GM12878 (cell line): ENCODE data around the gene NUP210L. TPM values are rescaled to one million over a fixed set of nuclear protein-coding genes. Genes with fewer than 3 reads are reported as not detected.

Experiments
- ATAC-seq: fragments of 200-7000 bp; cut with Tn5 transposase; 3 replicates; pipeline ENCODE4 v1.9.1; 2020; ENCODE audit warnings: mild to moderate bottlenecking, moderate library complexity
- BruUV-seq: library from RNA; stranded (reverse); fragments of 400-500 nt; replicated peaks from 2 replicates; lab custom pipeline; 2021; lab: Mats Ljungman, UMichigan
- CTCF ChIA-PET: fragments of 300-600 bp; sonication (Branson Sonifier 250); formaldehyde crosslinking; extraction: SDS; loops from one replicate; lab custom pipeline; 2021; ENCODE audit warnings: inconsistent platforms; lab: Yijun Ruan, JAX
- POLR2A ChIA-PET: fragments of 350-600 bp; formaldehyde crosslinking; extraction: SDS; loops from one replicate; lab custom pipeline; 2021; ENCODE audit warnings: inconsistent platforms; lab: Charles Lee
- RAD21 ChIA-PET: fragments of 300-600 bp; sonication (Branson Sonifier 250); formaldehyde crosslinking; loops from one replicate; lab custom pipeline; 2023; ENCODE audit warnings: antibody characterized with exemption; ENCODE audit not compliant: unreplicated experiment; lab: Charles Lee
- SMC1A ChIA-PET: fragments of 300-600 bp; sonication (Branson Sonifier 250); formaldehyde crosslinking; loops from one replicate; lab custom pipeline; 2023; ENCODE audit not compliant: unreplicated experiment, uncharacterized antibody; lab: Charles Lee
- DNase-seq: peaks from one replicate; pipeline ENCODE4 v3.0.0-alpha.2; 2011; ENCODE audit warnings: low read depth, low spot score
- FAIRE-seq: peaks from 3 replicates; lab custom pipeline; 2011; peaks lifted over from hg19 to GRCh38; lab: Jason Lieb, UNC
- H2AFZ ChIP-seq: 2 replicates; pipeline ENCODE4 v1.6.0; 2011; ENCODE audit warnings: low read depth, low read length, control low read depth; ENCODE audit not compliant: control insufficient read depth
- H3K27ac ChIP-seq: 2 replicates; pipeline ENCODE4 v1.5.1; 2011; ENCODE audit warnings: control low read depth; ENCODE audit not compliant: control insufficient read depth, insufficient read depth
- H3K27me3 ChIP-seq, 2 experiments: replicated peaks in 1 of 2; 2 replicates each; pipeline versions ENCODE4 v1.6.0 to v1.6.1; 2011; ENCODE audit warnings: low read length in 1 of 2; ENCODE audit not compliant: control insufficient read depth in 2 of 2, insufficient read depth in 2 of 2
- H3K36me3 ChIP-seq, 2 experiments: 2 replicates each; pipeline ENCODE4 v1.5.1; 2011; ENCODE audit warnings: low read length in 1 of 2; ENCODE audit not compliant: control insufficient read depth in 2 of 2, insufficient read depth in 2 of 2
- H3K4me1 ChIP-seq: 2 replicates; pipeline ENCODE4 v1.6.1; 2011; ENCODE audit warnings: mild to moderate bottlenecking, low read length, moderate library complexity, mixed read lengths; ENCODE audit not compliant: control insufficient read depth, insufficient read depth
- H3K4me2 ChIP-seq: 2 replicates; pipeline ENCODE4 v1.6.0; 2011; ENCODE audit warnings: control low read depth; ENCODE audit not compliant: control insufficient read depth, insufficient read depth
- H3K4me3 ChIP-seq: fragments of 200-600 bp; sonication (generic); 2 replicates; pipeline ENCODE4 v1.5.1; 2016
- H3K79me2 ChIP-seq: 2 replicates; pipeline ENCODE4 v1.6.0; 2011; ENCODE audit warnings: low read length; ENCODE audit not compliant: control insufficient read depth, insufficient read depth
- H3K9ac ChIP-seq: 2 replicates; pipeline ENCODE4 v1.8.0; 2011; ENCODE audit warnings: low read length, control low read depth, mixed read lengths; ENCODE audit not compliant: control insufficient read depth, insufficient read depth
- H3K9me3 ChIP-seq: replicated peaks from 3 replicates; pipeline ENCODE4 v1.5.1; 2011; ENCODE audit warnings: mild to moderate bottlenecking, low read length; ENCODE audit not compliant: control insufficient read depth, insufficient read depth
- H4K20me1 ChIP-seq: 2 replicates; pipeline ENCODE4 v1.6.0; 2011; ENCODE audit not compliant: control insufficient read depth, insufficient read depth
- CHD1 ChIP-seq: IDR thresholded peaks from 2 replicates; pipeline ENCODE4 v1.6.1; 2012; ENCODE audit warnings: low read depth, low read length, improper control_type of control experiment
- CTCF ChIP-seq, 3 experiments: IDR thresholded peaks in 2 of 3; conservative IDR thresholded peaks in 1 of 3; 2 replicates each; pipeline ENCODE4 v1.5.1; 2011; ENCODE audit warnings: low read depth in 3 of 3, low read length in 3 of 3, mild to moderate bottlenecking in 3 of 3, control low read depth in 2 of 3, moderate library complexity in 2 of 3, inconsistent platforms in 1 of 3, mixed read lengths in 1 of 3; ENCODE audit not compliant: control insufficient read depth in 2 of 3, insufficient read depth in 1 of 3; ENCODE audit errors: extremely low read depth in 1 of 3
- HCFC1 ChIP-seq: fragments of 150-350 bp; IDR thresholded peaks from 2 replicates; pipeline ENCODE4 v1.6.1; 2014; ENCODE audit warnings: low read length
- MAX ChIP-seq: IDR thresholded peaks from 2 replicates; pipeline ENCODE4 v1.6.1; 2012; ENCODE audit warnings: low read depth, low read length, improper control_type of control experiment
- MEF2A ChIP-seq: IDR thresholded peaks from 2 replicates; pipeline ENCODE4 v1.6.1; 2011; ENCODE audit warnings: low read depth, mild to moderate bottlenecking, low read length, moderate library complexity; ENCODE audit not compliant: insufficient read depth
- NFIC ChIP-seq: IDR thresholded peaks from 2 replicates; pipeline ENCODE4 v1.6.1; 2012; ENCODE audit warnings: low read depth, mild to moderate bottlenecking, inconsistent platforms, low read length, moderate library complexity
- PKNOX1 ChIP-seq: fragments of 450-650 bp; IDR thresholded peaks from 2 replicates; pipeline ENCODE4 v1.6.1; 2016; ENCODE audit warnings: mild to moderate bottlenecking
- POLR2AphosphoS5 ChIP-seq: IDR thresholded peaks from 2 replicates; pipeline ENCODE4 v1.6.1; 2011; ENCODE audit warnings: mild to moderate bottlenecking, low read length, inconsistent platforms
- SMC3 ChIP-seq: IDR thresholded peaks from 2 replicates; pipeline ENCODE4 v1.6.1; 2011; ENCODE audit warnings: low read length, improper control_type of control experiment, borderline replicate concordance
- WGBS: methylation state at CpG from one replicate; pipeline ENCODE4 v1.1.6; 2016; ENCODE audit warnings: low lambda C conversion rate; ENCODE audit not compliant: insufficient replicate concordance, insufficient coverage; ENCODE audit errors: missing lambda C conversion rate; 5-methylcytosine and 5-hydroxymethylcytosine counted together
- in situ Hi-C: fragments of 300-500 bp; cut with MboI; formaldehyde crosslinking; loops from 9 replicates; pipeline ENCODE4 v1.14.3; 2018; ENCODE audit warnings: mixed read lengths
- intact Hi-C: fragments of 100-400 bp; cut with micrococcal nuclease; formaldehyde crosslinking; loops from one replicate; pipeline ENCODE4 v1.14.2; 2022; ENCODE audit not compliant: unreplicated experiment
- polyA plus RNA-seq, 11 experiments: library from polyadenylated mRNA; depleted of rRNA in 4 of 11; unstranded in 6 of 11; stranded (reverse) in 5 of 11; fragments of >200 nt; fragmentation: Nextera tagmentation in 4 of 11; fragmentation: Illumina TruSeq in 1 of 11; extraction: Ambion mirVana in 4 of 11; extraction: Trizol in 1 of 11; gene quantifications; 1 replicate in 1 of 11; 2 replicates in 10 of 11; pipeline versions ENCODE4 v1.2.1 to v1.2.3, GENCODE V29; 2011 to 2016; ENCODE audit warnings: inconsistent platforms in 2 of 11, missing spikeins in 2 of 11, low read depth in 1 of 11
- total RNA-seq, 4 experiments: library from RNA; depleted of rRNA in 3 of 4; stranded (reverse); fragments of >200 nt in 3 of 4; fragmentation: Illumina TruSeq in 1 of 4; extraction: Trizol in 1 of 4; gene quantifications; 2 replicates each; pipeline versions ENCODE4 v1.2.1 to v1.2.3, GENCODE V29; 2013 to 2021

Gene NUP210L
- total and polyA plus RNA-seq, 10 of the 15 experiments (the other 5 are each of a cell fraction or from before 2014, with no cell fraction given), result 0.04 to 0.08 (median 0.07) TPM; not detected in 7

GRCh38 chr1:154145986-154146385 is 8.9 kb downstream of the NUP210L start:
- 88% methylated on average over 2 of the region's 2 CpGs for WGBS
- intact Hi-C loops, result no loop called here
- DNase-seq (no peak), ATAC-seq (0 out of 3 replicates have a peak, but pooled peaks have one; percentile 29), FAIRE-seq (no peak)
- no peaks in the 10 kb centered on the region for H4K20me1 ChIP-seq
- CTCF ChIA-PET, result interaction anchor here (1.2 to 1.5 kb wide), 2 partner anchors 11 to 13 kb away, joined by 4 to 6 read pairs; no protein-coding TSS in a partner anchor
- no peak overlapping the region for H3K9ac ChIP-seq
- no peak overlapping the region for H3K4me2 ChIP-seq
- H3K4me1 ChIP-seq, result no peaks in the 10 kb centered on the region; the same call in 1 of the 2 replicates
- no peak for TF ChIP-seq MEF2A
- TF ChIP-seq HCFC1, result no peak
- TF ChIP-seq CHD1, result no peak
- TF ChIP-seq NFIC, result no peak
- peak; percentile 9 to 42 (median 42); a peak in 4 of 6 replicates for TF ChIP-seq CTCF (IDR thresholded peaks at IDR 0.05 in 2 of 3, conservative IDR thresholded peaks at IDR 0.05 in 1 of 3; ENCODE audit: control insufficient read depth in 2 of 3, extremely low read depth in 1 of 3, insufficient read depth in 1 of 3, low read depth in 3 of 3, low read length in 3 of 3)
- H3K27me3 ChIP-seq, result no peaks in the 10 kb centered on the region
- H3K9me3 ChIP-seq, result no peaks in the 10 kb centered on the region
- H3K79me2 ChIP-seq, result no peaks in the 10 kb centered on the region
- H2AFZ ChIP-seq, result no peak overlapping the region
- H3K27ac ChIP-seq, result no peak overlapping the region
- SMC1A ChIA-PET, result interaction anchor here (0.6 to 1.9 kb wide), 6 partner anchors 8 to 155 kb away, joined by 3 to 5 read pairs (median 4); no protein-coding TSS in a partner anchor
- in situ Hi-C loops, result no loop called here
- H3K4me3 ChIP-seq, result no peak overlapping the region
- H3K36me3 ChIP-seq, result no peaks in the 10 kb centered on the region
- BruUV-seq, result no TSS peak
- RAD21 ChIA-PET, result no interaction called here
- POLR2A ChIA-PET, result no interaction called here

- no peak for FAIRE-seq
- no TSS peak for BruUV-seq
- no peaks in the 10 kb centered on the region for H3K36me3 ChIP-seq
- RAD21 ChIA-PET, result interaction anchor here (0.6 kb wide), 1 partner anchor 411 kb away, joined by 3 read pairs; no protein-coding TSS in a partner anchor
- no peak overlapping the region for H2AFZ ChIP-seq
- POLR2A ChIA-PET, result no interaction called here
- no peak overlapping the region for H3K4me3 ChIP-seq
- no peak for DNase-seq
- no peaks in the 10 kb centered on the region for H3K9me3 ChIP-seq
- H3K4me2 ChIP-seq, result no peak overlapping the region
- CTCF ChIA-PET, result no interaction called here
- no peaks in the 10 kb centered on the region for H4K20me1 ChIP-seq
- no peaks in the 10 kb centered on the region for H3K4me1 ChIP-seq
- in situ Hi-C loops, result no loop called here
- no peak overlapping the region for H3K9ac ChIP-seq
- WGBS, result 69% methylated on average over 6 of the region's 6 CpGs
- no peak for ATAC-seq
- no peak overlapping the region for H3K27ac ChIP-seq
- H3K27me3 ChIP-seq, result no peaks in the 10 kb centered on the region
- no peaks in the 10 kb centered on the region for H3K79me2 ChIP-seq
- SMC1A ChIA-PET, result no interaction called here
- intact Hi-C loops, result no loop called here
- TF ChIP-seq SMC3, result no peak
- no peak for TF ChIP-seq MAX
- TF ChIP-seq POLR2AphosphoS5, result no peak
- TF ChIP-seq PKNOX1, result no peak
Observed at GRCh38 chr1:154142358-154142757, 12.5 kb downstream of the NUP210L start.
